ENCODE measurements around the gene ZNF280B. TPM values are rescaled to one million over a fixed set of nuclear protein-coding genes. Genes with fewer than 3 reads are reported as not detected.

Gene ZNF280B
- total RNA-seq, 1 experiment from 2014 or later: 1.8 TPM

DNA sequence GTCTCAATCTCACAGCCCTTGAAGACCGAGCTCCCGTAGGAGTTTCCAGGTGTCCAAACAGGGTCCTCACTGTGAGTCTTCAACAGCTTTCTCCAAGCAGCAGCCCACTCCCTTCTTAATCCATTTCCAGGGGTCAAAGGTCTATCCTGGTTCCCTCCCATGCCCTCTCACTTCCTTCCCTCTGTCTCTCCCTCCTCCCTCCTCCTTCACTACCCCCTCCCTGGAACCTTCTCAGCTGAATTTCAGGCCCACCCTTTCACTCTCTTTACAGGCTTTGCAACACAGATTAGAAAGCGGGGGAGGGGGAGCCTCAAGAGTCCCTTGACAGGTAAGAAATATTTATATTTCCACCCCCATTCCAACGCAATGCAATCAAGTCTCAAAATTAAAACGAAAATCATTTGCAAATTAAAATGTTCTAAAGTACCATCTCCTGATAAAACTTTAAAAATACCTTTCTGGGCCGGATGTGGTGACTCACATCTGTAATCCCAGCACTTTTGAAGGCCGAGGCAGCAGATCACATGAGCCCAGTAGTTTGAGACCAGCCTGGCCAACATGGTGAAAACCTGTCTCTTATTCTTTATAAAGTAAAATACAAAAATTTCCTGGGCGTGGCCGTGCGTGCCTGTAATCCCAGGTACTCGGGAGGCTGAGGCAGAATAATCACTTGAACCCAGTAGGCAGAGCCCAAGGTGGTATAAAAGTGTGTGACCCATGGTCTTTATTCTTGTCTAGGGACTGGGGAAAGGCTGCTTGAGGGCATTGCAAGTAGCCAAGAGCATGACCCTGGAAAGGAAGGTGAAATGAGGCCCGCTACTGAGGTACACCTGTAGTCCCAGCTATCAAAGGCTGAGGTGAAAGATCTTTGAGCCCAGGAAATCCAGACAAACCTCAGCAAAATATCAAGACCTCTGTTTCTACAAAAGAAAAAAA lies 12.4 kb upstream of the ZNF280B start:
- Histone ChIP-seq H3K9me3 (ENCODE audit: insufficient read depth, low read depth) (no peaks in the 10 kb centered on the region), H3K27ac (no peak overlapping the region), H2AFZ (no peak overlapping the region), H3K36me3 (ENCODE audit: low read depth) (no peaks in the 10 kb centered on the region), H3K4me2 (no peak overlapping the region), H4K20me1 (ENCODE audit: insufficient read depth) (no peaks in the 10 kb centered on the region), H3K79me2 (ENCODE audit: low read depth) (no peaks in the 10 kb centered on the region), H3K27me3 (ENCODE audit: insufficient read depth, low read depth) (peaks cover 30% of the 10 kb centered on the region), H3K4me1 (replicated peaks; ENCODE audit: insufficient read depth) (no peaks in the 10 kb centered on the region), H3K9me2 (ENCODE audit: insufficient read depth) (no peaks in the 10 kb centered on the region), H3F3A (ENCODE audit: insufficient read depth, low read depth) (no peaks in the 10 kb centered on the region), H3K4me3 (no peak overlapping the region)
- ChIA-PET POLR2A (ENCODE audit: unreplicated experiment) (no interaction called here), CTCF (no interaction called here)
- TF ChIP-seq, protein P1, sequence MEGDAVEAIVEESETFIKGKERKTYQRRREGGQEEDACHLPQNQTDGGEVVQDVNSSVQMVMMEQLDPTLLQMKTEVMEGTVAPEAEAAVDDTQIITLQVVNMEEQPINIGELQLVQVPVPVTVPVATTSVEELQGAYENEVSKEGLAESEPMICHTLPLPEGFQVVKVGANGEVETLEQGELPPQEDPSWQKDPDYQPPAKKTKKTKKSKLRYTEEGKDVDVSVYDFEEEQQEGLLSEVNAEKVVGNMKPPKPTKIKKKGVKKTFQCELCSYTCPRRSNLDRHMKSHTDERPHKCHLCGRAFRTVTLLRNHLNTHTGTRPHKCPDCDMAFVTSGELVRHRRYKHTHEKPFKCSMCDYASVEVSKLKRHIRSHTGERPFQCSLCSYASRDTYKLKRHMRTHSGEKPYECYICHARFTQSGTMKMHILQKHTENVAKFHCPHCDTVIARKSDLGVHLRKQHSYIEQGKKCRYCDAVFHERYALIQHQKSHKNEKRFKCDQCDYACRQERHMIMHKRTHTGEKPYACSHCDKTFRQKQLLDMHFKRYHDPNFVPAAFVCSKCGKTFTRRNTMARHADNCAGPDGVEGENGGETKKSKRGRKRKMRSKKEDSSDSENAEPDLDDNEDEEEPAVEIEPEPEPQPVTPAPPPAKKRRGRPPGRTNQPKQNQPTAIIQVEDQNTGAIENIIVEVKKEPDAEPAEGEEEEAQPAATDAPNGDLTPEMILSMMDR (conservative IDR thresholded peaks at IDR 0.05): no peak
- no peak for TF ChIP-seq EZH2 (IDR thresholded peaks at IDR 0.05; ENCODE audit: low read depth)
- DNase-seq: no peak
- intact Hi-C loops (cut with micrococcal nuclease; ENCODE audit: unreplicated experiment): no loop called here
- no TSS peak for BruUV-seq (replicated peaks)

DNA sequence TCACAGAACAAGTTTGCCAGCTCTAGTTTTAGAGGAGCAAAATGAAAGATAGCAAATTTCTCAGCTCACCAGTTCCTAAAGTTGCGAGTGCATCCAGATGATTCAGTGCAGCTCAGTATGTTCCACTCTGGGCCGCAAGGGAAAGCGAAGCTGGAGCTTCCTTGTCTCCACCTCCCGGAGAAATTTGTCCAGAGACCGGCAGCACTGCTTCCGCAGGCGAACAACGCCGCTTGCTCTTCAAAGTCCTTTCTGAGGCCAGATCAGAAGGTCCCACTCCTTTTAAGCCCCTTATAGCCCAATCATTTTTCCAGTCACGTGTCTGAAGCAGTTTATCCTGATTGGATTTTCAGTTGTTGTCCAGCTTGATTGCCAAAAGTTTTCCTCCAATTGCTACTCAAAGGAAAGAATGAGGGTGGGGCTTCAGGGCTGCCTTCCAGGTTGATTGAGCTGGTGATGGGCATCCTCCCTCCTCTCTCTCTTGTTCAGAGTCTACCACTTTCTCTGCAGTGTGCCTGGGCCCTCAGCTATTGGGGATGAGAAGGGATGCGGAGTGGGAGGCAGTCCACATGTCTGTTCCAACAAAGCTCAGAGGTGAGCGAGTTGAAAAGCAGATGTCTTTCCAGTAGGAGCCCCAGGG lies 11.6 kb upstream of the ZNF280B start, which contains the start of gene ZNF280A:
TSS of gene ZNF280A (minus strand) at position 251 of the 637 bp plus-strand sequence. CDS start 4,640 bp downstream, outside the sequence.
- no peak within 1 kb of the TSS for H2AFZ ChIP-seq
- H3F3A ChIP-seq (ENCODE audit: insufficient read depth, low read depth): no peaks in the 10 kb centered on the region
- ChIA-PET POLR2A (ENCODE audit: unreplicated experiment) (no interaction called here), CTCF (no interaction called here)
- no peak within 1 kb of the TSS for H3K27ac ChIP-seq
- BruUV-seq (replicated peaks): no TSS peak
- no peak within 1 kb of the TSS for H3K4me2 ChIP-seq
- H3K36me3 ChIP-seq (ENCODE audit: low read depth): no peaks in the 10 kb centered on the region
- peaks cover 27% of the 10 kb centered on the region for H3K27me3 ChIP-seq (ENCODE audit: insufficient read depth, low read depth)
- DNase-seq: no peak
- intact Hi-C loops (cut with micrococcal nuclease; ENCODE audit: unreplicated experiment): no loop called here
- H4K20me1 ChIP-seq (ENCODE audit: insufficient read depth): no peaks in the 10 kb centered on the region
- H3K4me3 ChIP-seq: no peak within 1 kb of the TSS
- H3K9me2 ChIP-seq (ENCODE audit: insufficient read depth): no peaks in the 10 kb centered on the region
- H3K79me2 ChIP-seq (ENCODE audit: low read depth): no peaks in the 10 kb centered on the region
- TF ChIP-seq, protein P1 (conservative IDR thresholded peaks at IDR 0.05): no peak
- TF ChIP-seq EZH2 (IDR thresholded peaks at IDR 0.05; ENCODE audit: low read depth): no peak
- H3K9me3 ChIP-seq (ENCODE audit: insufficient read depth, low read depth): no peaks in the 10 kb centered on the region
- no peaks in the 10 kb centered on the region for H3K4me1 ChIP-seq (replicated peaks; ENCODE audit: insufficient read depth)

DNA sequence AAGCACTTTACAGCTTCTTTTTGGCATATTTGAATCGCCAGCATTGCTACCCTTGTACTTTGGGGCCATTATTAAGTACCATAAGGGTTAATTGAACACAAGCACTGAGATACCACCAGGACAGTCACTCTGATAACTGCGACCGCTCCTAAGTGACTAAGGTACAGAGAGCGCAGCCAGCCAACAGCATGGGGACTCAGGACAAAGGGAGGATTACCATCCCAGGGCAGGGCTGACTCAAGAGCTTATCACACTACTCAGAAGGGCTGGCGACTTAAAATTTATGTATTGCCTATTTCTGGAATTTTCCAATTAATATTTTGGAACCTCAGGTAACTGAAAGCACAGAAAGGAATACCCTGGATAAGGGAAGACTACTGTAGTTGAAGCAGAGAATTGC lies 11.0 kb upstream of the ZNF280B start:
- DNase-seq: no peak
- BruUV-seq (replicated peaks): no TSS peak
- peaks cover 27% of the 10 kb centered on the region; the same call in 1 of the 2 replicates for H3K27me3 ChIP-seq (ENCODE audit: insufficient read depth, low read depth)
- no peak overlapping the region for H3K4me3 ChIP-seq
- H3K36me3 ChIP-seq (ENCODE audit: low read depth): no peaks in the 10 kb centered on the region
- no peaks in the 10 kb centered on the region for H3K9me2 ChIP-seq (ENCODE audit: insufficient read depth)
- TF ChIP-seq EZH2 (IDR thresholded peaks at IDR 0.05; ENCODE audit: low read depth): no peak
- TF ChIP-seq, protein P1 (conservative IDR thresholded peaks at IDR 0.05): no peak
- intact Hi-C loops (cut with micrococcal nuclease; ENCODE audit: unreplicated experiment): no loop called here
- no peaks in the 10 kb centered on the region for H3F3A ChIP-seq (ENCODE audit: insufficient read depth, low read depth)
- H3K79me2 ChIP-seq (ENCODE audit: low read depth): no peaks in the 10 kb centered on the region
- no peak overlapping the region for H2AFZ ChIP-seq
- H4K20me1 ChIP-seq (ENCODE audit: insufficient read depth): no peaks in the 10 kb centered on the region
- H3K27ac ChIP-seq: no peak overlapping the region
- no peaks in the 10 kb centered on the region for H3K9me3 ChIP-seq (ENCODE audit: insufficient read depth, low read depth)
- no peak overlapping the region for H3K4me2 ChIP-seq
- no peaks in the 10 kb centered on the region for H3K4me1 ChIP-seq (replicated peaks; ENCODE audit: insufficient read depth)
- ChIA-PET POLR2A (ENCODE audit: unreplicated experiment) (no interaction called here), CTCF (no interaction called here)
